GM12878 (cell line): ENCODE measurements around the gene GRK1. TPM values are rescaled to one million over a fixed set of nuclear protein-coding genes. Genes with fewer than 3 reads are reported as not detected.
A peak's percentile ranks its signal among the peaks of the same experiment; 100 is the strongest.
"Not testable (repeated sequence)": the region's sequence is repeated elsewhere in the genome, so short reads cannot be mapped to it uniquely, and the experiment has no call there.

Source experiments
- ATAC-seq: fragments of 200-7000 bp; cut with Tn5 transposase; 3 replicates; pipeline ENCODE4 v1.9.1; 2020; ENCODE audit warnings: mild to moderate bottlenecking, moderate library complexity
- BruUV-seq: library from RNA; stranded (reverse); fragments of 400-500 nt; replicated peaks from 2 replicates; lab custom pipeline; 2021; lab: Mats Ljungman, UMichigan
- CTCF ChIA-PET: fragments of 300-600 bp; sonication (Branson Sonifier 250); formaldehyde crosslinking; extraction: SDS; loops from one replicate; lab custom pipeline; 2021; ENCODE audit warnings: inconsistent platforms; lab: Yijun Ruan, JAX
- POLR2A ChIA-PET: fragments of 350-600 bp; formaldehyde crosslinking; extraction: SDS; loops from one replicate; lab custom pipeline; 2021; ENCODE audit warnings: inconsistent platforms; lab: Charles Lee
- RAD21 ChIA-PET: fragments of 300-600 bp; sonication (Branson Sonifier 250); formaldehyde crosslinking; loops from one replicate; lab custom pipeline; 2023; ENCODE audit warnings: antibody characterized with exemption; ENCODE audit not compliant: unreplicated experiment; lab: Charles Lee
- SMC1A ChIA-PET: fragments of 300-600 bp; sonication (Branson Sonifier 250); formaldehyde crosslinking; loops from one replicate; lab custom pipeline; 2023; ENCODE audit not compliant: unreplicated experiment, uncharacterized antibody; lab: Charles Lee
- DNase-seq: peaks from one replicate; pipeline ENCODE4 v3.0.0-alpha.2; 2011; ENCODE audit warnings: low read depth, low spot score
- FAIRE-seq: peaks from 3 replicates; lab custom pipeline; 2011; peaks lifted over from hg19 to GRCh38; lab: Jason Lieb, UNC
- H2AFZ ChIP-seq: 2 replicates; pipeline ENCODE4 v1.6.0; 2011; ENCODE audit warnings: low read depth, low read length, control low read depth; ENCODE audit not compliant: control insufficient read depth
- H3K27ac ChIP-seq: 2 replicates; pipeline ENCODE4 v1.5.1; 2011; ENCODE audit warnings: control low read depth; ENCODE audit not compliant: control insufficient read depth, insufficient read depth
- H3K27me3 ChIP-seq, 2 experiments: replicated peaks in 1 of 2; 2 replicates each; pipeline versions ENCODE4 v1.6.0 to v1.6.1; 2011; ENCODE audit warnings: low read length in 1 of 2; ENCODE audit not compliant: control insufficient read depth in 2 of 2, insufficient read depth in 2 of 2
- H3K36me3 ChIP-seq, 2 experiments: 2 replicates each; pipeline ENCODE4 v1.5.1; 2011; ENCODE audit warnings: low read length in 1 of 2; ENCODE audit not compliant: control insufficient read depth in 2 of 2, insufficient read depth in 2 of 2
- H3K4me1 ChIP-seq: 2 replicates; pipeline ENCODE4 v1.6.1; 2011; ENCODE audit warnings: mild to moderate bottlenecking, low read length, moderate library complexity, mixed read lengths; ENCODE audit not compliant: control insufficient read depth, insufficient read depth
- H3K4me2 ChIP-seq: 2 replicates; pipeline ENCODE4 v1.6.0; 2011; ENCODE audit warnings: control low read depth; ENCODE audit not compliant: control insufficient read depth, insufficient read depth
- H3K4me3 ChIP-seq: fragments of 200-600 bp; sonication (generic); 2 replicates; pipeline ENCODE4 v1.5.1; 2016
- H3K79me2 ChIP-seq: 2 replicates; pipeline ENCODE4 v1.6.0; 2011; ENCODE audit warnings: low read length; ENCODE audit not compliant: control insufficient read depth, insufficient read depth
- H3K9ac ChIP-seq: 2 replicates; pipeline ENCODE4 v1.8.0; 2011; ENCODE audit warnings: low read length, control low read depth, mixed read lengths; ENCODE audit not compliant: control insufficient read depth, insufficient read depth
- H3K9me3 ChIP-seq: replicated peaks from 3 replicates; pipeline ENCODE4 v1.5.1; 2011; ENCODE audit warnings: mild to moderate bottlenecking, low read length; ENCODE audit not compliant: control insufficient read depth, insufficient read depth
- H4K20me1 ChIP-seq: 2 replicates; pipeline ENCODE4 v1.6.0; 2011; ENCODE audit not compliant: control insufficient read depth, insufficient read depth
- IKZF1 ChIP-seq: fragments of 450-650 bp; conservative IDR thresholded peaks from 2 replicates; pipeline ENCODE4 v1.6.1; 2017; ENCODE audit warnings: antibody characterized with exemption, mild to moderate bottlenecking
- PBX3 ChIP-seq: IDR thresholded peaks from 2 replicates; pipeline ENCODE4 v1.6.1; 2011; ENCODE audit warnings: mild to moderate bottlenecking, low read depth, low read length, moderate library complexity; ENCODE audit not compliant: insufficient replicate concordance
- SKIL ChIP-seq: fragments of 450-650 bp; IDR thresholded peaks from 2 replicates; pipeline ENCODE4 v1.6.1; 2017; ENCODE audit warnings: mild to moderate bottlenecking, low read depth, inconsistent platforms; ENCODE audit not compliant: poor library complexity, severe bottlenecking
- SP1 ChIP-seq: IDR thresholded peaks from one replicate; pipeline ENCODE4 v1.6.1; 2011; ENCODE audit warnings: low read depth, low read length
- TARDBP ChIP-seq: IDR thresholded peaks from 2 replicates; pipeline ENCODE4 v1.6.1; 2016; ENCODE audit warnings: borderline replicate concordance
- TCF12 ChIP-seq: IDR thresholded peaks from 2 replicates; pipeline ENCODE4 v1.6.1; 2011; ENCODE audit warnings: low read depth, mild to moderate bottlenecking, low read length
- WGBS: methylation state at CpG from one replicate; pipeline ENCODE4 v1.1.6; 2016; ENCODE audit warnings: low lambda C conversion rate; ENCODE audit not compliant: insufficient replicate concordance, insufficient coverage; ENCODE audit errors: missing lambda C conversion rate; 5-methylcytosine and 5-hydroxymethylcytosine counted together
- in situ Hi-C: fragments of 300-500 bp; cut with MboI; formaldehyde crosslinking; loops from 9 replicates; pipeline ENCODE4 v1.14.3; 2018; ENCODE audit warnings: mixed read lengths
- intact Hi-C: fragments of 100-400 bp; cut with micrococcal nuclease; formaldehyde crosslinking; loops from one replicate; pipeline ENCODE4 v1.14.2; 2022; ENCODE audit not compliant: unreplicated experiment
- polyA plus RNA-seq, 11 experiments: library from polyadenylated mRNA; depleted of rRNA in 4 of 11; unstranded in 6 of 11; stranded (reverse) in 5 of 11; fragments of >200 nt; fragmentation: Nextera tagmentation in 4 of 11; fragmentation: Illumina TruSeq in 1 of 11; extraction: Ambion mirVana in 4 of 11; extraction: Trizol in 1 of 11; gene quantifications; 1 replicate in 1 of 11; 2 replicates in 10 of 11; pipeline versions ENCODE4 v1.2.1 to v1.2.3, GENCODE V29; 2011 to 2016; ENCODE audit warnings: inconsistent platforms in 2 of 11, missing spikeins in 2 of 11, low read depth in 1 of 11
- total RNA-seq, 4 experiments: library from RNA; depleted of rRNA in 3 of 4; stranded (reverse); fragments of >200 nt in 3 of 4; fragmentation: Illumina TruSeq in 1 of 4; extraction: Trizol in 1 of 4; gene quantifications; 2 replicates each; pipeline versions ENCODE4 v1.2.1 to v1.2.3, GENCODE V29; 2013 to 2021

The GRK1 gene
- total and polyA plus RNA-seq, 10 of the 15 experiments (the other 5 are each of a cell fraction or from before 2014, with no cell fraction given), result under 0.01 to 0.04 TPM; not detected in 8

DNA sequence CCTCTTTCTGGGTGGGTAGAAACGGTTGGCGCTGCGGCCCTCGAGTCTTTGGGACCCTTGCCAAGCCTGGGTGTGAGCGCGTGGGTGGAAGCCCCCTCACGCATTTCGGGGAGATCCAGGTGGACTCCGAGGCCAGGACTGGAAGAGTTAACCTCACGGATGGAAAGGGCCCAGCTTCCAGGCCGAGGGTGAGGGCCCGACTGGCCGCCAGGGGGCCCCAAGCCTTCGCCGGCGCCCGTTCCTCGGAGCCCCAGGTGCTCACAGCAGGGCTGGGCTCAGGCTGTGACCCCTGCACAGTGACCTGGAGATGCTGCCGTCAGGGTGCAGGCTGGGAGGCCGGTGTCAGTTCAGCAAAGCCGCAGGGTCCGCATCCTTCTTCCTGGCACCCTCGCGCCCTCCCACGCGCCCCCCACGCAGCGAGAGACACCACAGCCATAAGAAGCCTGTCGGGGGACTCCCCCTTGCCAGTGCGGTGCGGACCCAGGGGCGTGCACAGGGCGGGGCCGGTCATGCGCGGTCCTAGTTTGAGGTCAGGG is 57.8 kb downstream of the GRK1 start (continued):
- TF ChIP-seq SKIL (no peak), IKZF1 (peak; percentile 48), PBX3 (peak; percentile 21), TCF12 (0 out of 2 replicates have a peak, but pooled peaks have one; percentile 38)

DNA sequence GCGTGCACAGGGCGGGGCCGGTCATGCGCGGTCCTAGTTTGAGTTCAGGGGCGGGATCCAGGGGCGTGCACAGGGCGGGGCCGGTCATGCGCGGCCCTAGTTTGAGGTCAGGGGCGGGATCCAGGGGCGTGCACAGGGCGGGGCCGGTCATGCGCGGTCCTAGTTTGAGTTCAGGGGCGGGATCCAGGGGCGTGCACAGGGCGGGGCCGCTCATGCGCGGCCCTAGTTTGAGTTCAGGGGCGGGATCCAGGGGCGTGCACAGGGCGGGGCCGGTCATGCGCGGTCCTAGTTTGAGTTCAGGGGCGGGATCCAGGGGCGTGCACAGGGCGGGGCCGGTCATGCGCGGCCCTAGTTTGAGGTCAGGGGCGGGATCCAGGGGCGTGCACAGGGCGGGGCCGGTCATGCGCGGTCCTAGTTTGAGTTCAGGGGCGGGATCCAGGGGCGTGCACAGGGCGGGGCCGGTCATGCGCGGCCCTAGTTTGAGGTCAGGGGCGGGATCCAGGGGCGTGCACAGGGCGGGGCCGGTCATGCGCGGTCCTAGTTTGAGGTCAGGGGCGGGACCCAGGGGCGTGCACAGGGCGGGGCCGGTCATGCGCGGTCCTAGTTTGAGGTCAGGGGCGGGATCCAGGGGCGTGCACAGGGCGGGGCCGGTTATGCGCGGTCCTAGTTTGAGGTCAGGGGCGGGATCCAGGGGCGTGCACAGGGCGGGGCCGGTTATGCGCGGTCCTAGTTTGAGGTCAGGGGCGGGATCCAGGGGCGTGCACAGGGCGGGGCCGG is 58.5 kb downstream of the GRK1 start:
- WGBS, result 19% methylated on average over 3 of the region's 75 CpGs
- SMC1A ChIA-PET, H3K4me3 ChIP-seq: not testable (repeated sequence)

DNA sequence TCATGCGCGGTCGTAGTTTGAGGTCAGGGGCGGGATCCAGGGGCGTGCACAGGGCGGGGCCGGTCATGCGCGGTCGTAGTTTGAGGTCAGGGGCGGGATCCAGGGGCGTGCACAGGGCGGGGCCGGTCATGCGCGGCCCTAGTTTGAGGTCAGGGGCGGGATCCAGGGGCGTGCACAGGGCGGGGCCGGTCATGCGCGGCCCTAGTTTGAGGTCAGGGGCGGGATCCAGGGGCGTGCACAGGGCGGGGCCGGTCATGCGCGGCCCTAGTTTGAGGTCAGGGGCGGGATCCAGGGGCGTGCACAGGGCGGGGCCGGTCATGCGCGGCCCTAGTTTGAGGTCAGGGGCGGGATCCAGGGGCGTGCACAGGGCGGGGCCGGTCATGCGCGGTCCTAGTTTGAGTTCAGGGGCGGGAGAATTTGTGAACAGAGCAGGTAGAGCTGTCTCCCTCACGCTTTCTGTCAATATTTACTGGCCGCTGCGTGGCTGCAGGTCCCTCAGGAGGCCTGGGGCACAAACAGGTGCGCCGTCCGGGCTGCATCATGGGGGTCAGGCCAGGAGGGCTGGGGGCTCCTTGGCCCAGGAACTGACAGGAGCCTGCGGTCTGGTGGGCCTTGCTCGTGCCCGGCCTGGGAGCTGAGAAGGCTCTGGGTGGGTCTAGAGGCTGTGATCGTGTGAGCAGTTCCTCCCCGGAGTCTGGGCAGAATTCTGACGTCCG is 59.2 kb downstream of the GRK1 start:
- FAIRE-seq, intact Hi-C loops, H3K27ac ChIP-seq, H3K4me1 ChIP-seq, in situ Hi-C loops, H3K79me2 ChIP-seq, ATAC-seq, RAD21 ChIA-PET, DNase-seq, H3K9me3 ChIP-seq, CTCF ChIA-PET, SMC1A ChIA-PET, H3K9ac ChIP-seq, H3K36me3 ChIP-seq, H4K20me1 ChIP-seq, H3K27me3 ChIP-seq, BruUV-seq, POLR2A ChIA-PET: not testable (repeated sequence)
- Histone ChIP-seq H2AFZ (peak overlapping the region; percentile 60), H3K4me3 (0 out of 2 replicates have a peak overlapping the region, but pooled peaks have one; percentile 16), H3K4me2 (peak overlapping the region; percentile 81)
- 72% methylated on average over 14 of the region's 54 CpGs for WGBS

More for the DNA sequence above, 58.5 kb downstream of the GRK1 start:
- FAIRE-seq, H3K9me3 ChIP-seq, H3K36me3 ChIP-seq, H2AFZ ChIP-seq, intact Hi-C loops, H3K4me1 ChIP-seq, H3K4me2 ChIP-seq, BruUV-seq, H3K79me2 ChIP-seq, H4K20me1 ChIP-seq, H3K27me3 ChIP-seq, in situ Hi-C loops, POLR2A ChIA-PET, H3K9ac ChIP-seq, H3K27ac ChIP-seq, DNase-seq, RAD21 ChIA-PET, ATAC-seq: not testable (repeated sequence)
- TF ChIP-seq TARDBP, result peak; percentile 73
- TF ChIP-seq SP1, result peak; percentile 30
- CTCF ChIA-PET, result interaction anchor here (1.2 kb wide), 1 partner anchor 497 kb away, joined by 4 read pairs; no protein-coding TSS in a partner anchor
